Activated naive CD4-positive, alpha-beta T cell treated with Interleukin-2 at 50 U/mL for 16 hours (primary cell): ENCODE measurements around the gene ZNF648.
"Not testable (repeated sequence)": the region's sequence is repeated elsewhere in the genome, so short reads cannot be mapped to it uniquely, and the experiment has no call there.

Source experiments
- DNase-seq: peaks from one replicate; pipeline ENCODE4 v3.0.0-alpha.2; 2020

The ZNF648 gene

DNA sequence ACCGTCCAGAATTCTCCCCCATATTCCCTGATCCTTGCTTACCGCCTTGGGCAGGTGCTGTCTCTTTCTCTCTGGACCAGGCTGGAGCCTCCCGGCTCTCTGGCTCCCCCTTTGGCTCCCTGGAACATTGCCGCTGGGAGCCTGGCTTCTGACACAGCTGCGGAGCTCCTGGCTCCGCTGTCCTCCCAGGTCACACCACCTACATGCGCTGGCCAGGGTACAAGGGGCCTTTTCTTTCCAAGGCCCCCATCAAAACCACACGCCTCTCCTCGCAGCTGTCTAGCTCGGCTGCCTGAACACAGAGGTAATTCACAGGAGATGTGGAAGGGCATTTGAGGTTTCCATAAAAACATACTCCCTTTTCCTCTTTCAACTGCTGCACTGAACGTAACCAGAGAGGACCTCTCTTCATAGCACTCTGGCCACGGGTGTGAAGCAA is 7.5 kb upstream of the ZNF648 start:
- DNase-seq, result peak; percentile 37

DNA sequence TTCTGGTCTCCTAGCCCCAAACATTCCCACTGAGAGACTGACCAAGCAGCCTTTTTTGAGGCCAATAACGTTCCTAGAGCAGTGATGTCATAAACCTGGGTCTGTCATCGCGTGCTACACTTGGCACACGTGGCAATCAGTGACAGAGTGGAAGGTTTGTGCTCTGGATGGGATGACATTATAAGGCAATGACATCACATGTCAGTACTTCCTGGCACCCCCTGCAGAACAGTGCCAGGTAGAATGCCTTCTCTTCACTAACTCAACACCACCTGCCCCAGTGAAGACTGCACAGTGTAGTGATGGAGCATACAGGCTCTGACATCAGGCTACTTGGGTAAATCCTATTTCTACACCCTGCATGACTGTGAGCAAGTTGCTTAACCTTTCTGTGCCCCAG is 5.4 kb upstream of the ZNF648 start:
- DNase-seq, result no peak

DNA sequence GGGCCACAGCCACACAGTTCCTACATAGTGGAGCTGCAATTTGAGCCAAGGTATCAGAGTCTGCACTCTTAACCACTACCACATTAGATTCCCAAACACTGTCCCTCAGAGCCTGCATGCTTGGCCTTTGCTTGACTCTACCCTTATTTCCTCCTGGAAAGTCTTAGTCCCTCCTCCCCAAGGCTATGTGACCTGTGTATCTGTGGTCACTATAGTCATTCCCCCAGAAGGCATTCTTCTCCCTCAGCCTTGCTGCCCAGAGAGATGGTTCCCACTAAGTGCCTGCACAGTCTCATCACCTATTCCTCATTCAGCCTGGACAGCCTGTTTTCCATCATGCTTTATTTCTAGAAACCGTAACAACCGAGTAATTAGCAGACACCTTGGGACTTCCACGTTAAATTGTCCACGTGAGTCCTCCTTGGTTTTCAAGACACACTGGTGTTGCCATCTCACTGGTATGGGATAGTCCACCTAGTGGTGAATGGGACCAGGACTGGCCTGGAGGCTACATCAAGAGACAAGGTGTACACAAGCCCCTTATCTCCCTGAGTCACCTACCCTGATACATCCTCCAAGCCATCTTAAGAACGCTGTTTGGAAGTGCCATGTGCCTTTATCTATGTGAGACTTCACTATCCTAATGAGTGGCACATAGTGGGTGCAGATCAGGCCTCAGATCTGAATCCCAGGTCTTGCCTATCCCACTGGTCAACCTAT is 3.8 kb upstream of the ZNF648 start:
- no peak for DNase-seq

DNA sequence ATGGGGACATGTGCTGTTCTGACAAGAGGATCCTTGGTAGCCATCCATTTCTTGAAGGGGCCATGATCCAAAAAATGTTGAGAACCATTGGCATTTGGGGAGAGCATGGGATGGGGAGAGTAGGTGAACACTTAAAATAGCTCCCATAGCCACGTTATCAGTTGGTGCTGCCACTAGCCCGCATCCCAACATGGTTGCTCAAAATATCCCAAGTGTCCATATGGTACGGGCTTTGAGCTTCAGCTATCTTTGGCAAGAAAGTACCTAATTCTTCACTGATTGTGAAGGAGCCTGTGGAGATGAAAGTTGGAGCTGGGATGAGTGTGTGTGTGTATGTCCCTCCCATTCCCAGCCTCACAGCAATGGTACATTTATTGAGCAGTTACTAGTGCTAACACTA is 3.1 kb upstream of the ZNF648 start:
- DNase-seq, result no peak

DNA sequence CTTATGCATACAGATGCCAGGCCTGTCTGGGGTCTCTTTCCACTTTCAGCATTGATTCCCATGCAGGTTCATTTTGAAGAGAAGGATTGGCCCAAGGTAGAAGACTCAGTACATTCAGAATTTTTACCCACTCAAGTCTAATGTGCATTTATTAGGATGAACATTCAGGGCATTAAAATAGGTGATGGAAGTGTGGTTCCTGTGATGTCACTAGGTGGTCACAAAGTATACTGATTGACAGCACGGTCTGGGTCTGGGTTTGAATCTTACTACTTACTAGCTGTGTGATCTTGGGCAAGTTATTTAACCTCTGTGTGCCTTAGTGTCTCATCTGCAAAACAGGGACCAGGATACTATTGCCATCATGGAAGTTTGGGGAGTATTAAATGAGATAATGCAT is 711 bp upstream of the ZNF648 start:
- DNase-seq, result no peak

DNA sequence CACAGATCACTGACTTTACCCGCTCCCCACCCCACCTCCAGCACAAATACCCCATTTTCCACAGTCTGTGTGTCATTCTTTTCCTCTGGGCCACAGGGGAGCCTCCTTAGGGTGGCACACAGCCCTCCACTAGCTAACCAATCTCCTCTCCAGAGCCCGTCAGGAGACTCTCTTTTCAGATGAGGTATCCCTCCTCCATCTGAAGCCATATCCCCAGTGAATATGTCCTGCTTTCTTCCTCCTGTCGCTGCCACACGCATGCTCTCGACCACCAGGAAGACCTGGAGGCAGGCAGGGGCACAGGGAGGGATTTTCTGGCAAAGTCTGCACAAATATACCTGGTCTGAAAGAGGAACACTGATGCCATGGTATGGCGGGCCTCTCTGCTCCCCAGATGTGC is 635 bp downstream of the ZNF648 start:
- no peak for DNase-seq

DNA sequence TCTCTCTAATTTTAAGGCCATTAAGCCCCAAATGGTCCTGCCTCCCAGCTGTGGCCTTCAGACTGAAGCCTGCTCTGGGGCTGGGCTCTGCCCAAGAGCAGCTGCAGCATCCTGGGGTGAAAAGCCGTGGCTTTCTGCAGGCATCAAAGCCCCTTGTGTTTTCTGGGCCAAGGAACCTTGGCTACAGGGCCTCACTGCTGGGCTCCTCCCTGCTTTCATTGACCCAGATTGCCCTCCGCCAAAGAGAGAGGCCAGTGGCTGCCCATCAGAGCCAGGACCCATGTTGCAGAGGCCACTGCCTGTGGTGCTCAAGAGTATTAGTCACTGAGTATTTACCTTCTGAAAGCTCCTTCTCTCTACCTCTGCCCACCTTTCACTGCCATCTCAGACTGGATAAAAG is 1.6 kb downstream of the ZNF648 start:
- DNase-seq, result no peak

DNA sequence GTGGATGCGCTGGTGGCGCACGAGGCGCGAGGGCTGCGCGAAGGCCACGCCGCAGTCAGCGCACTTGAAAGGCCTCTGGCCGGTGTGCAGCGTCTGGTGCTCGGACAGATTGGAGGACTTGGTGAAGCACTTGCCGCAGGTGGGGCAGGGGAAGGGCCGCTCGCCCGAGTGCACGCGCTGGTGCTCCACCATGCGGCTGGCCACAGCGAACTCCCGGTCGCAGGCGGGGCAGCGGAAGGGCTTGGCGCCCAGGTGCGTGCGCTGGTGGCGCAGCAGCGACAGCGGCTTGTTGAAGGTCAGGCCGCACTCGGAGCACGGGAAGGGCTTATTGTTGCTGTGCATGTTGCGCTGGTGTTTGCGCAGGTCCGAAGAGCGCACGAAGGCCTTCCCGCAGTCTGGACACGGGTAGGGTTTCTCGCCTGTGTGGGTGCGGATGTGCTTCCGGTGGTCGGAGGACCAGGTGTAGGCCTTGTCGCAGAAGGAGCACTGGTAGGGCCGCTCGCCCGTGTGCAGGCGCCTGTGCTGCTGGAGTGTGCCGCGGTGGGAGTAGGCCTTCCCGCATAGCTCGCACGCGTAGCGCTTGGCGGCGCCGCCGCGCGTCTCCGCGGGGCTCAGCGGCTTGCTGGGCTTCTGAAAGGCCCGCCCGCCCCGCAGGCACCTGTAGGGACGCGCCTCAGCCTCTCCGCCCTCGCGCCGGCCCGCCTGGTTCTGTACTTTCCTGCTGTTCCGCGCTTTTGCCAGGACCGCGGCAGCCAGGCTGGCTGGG is 4.7 kb downstream of the ZNF648 start:
- no peak for DNase-seq

DNA sequence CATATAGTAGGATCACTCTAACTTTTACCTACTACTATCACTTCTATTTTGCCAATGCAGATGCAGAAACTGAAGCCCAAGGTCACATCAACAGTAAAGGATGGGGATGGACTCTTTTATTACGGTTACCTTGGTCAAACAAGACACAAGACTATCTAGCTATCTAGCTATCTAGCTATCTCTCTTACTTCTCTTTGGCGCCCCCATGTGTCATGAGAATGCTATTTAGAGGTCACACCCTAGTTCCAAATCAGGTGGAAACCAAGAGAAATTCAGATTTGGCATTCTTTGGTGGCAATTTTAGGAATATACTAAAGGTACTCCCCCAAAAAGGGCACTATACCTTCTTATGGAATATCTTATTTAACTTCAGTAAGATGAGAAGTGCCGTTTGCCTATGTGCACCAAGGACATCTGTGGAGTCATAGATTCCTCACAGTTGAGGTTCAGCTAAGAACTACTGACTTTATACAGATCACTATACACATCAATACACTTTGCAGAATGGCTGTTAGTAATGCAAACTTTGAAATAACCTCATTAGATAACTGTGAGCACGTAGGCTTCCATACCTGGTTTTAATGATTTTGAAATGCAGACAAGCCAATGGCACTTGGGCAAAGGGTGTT is 6.7 kb downstream of the ZNF648 start:
- peak; percentile 49 for DNase-seq

DNA sequence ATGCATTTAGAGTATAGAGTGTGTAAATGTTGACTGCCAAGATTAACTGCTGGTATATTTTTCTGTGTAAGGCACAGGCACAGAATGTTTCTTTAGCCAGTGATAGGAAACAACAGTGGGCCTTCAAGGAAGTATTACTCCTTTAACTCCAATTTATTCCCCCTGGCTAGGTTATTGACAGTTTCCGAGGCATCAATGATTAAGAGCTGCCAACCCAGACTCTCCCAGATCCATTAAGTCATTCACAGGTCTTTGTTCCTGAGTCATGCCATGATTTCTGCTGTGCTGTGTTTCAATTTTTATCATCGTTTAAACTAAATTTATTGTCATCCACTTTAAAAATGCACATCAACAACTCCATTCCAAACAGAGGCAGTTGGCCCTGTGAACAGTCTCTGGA is 9.2 kb downstream of the ZNF648 start:
- DNase-seq, result no peak

DNA sequence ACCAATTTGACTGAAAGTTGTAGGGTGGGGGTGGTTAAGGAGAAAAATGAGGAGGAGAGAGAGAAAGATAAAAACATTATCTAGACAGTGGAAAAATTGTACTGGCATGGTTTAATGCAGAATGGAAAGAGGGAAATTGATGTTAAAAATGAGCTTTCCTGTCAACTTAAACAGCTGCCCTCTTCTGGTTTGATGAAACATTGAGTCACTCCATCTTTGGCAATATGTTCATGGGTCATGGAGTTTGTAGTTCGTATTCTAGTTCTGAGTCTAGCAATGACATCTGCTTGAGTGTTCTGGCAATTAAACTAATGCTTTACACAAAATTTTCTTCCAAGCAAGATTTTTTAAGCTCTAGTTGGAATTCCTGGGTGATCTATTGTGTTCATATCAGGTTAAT is 9.6 kb downstream of the ZNF648 start:
- DNase-seq, result no peak

DNA sequence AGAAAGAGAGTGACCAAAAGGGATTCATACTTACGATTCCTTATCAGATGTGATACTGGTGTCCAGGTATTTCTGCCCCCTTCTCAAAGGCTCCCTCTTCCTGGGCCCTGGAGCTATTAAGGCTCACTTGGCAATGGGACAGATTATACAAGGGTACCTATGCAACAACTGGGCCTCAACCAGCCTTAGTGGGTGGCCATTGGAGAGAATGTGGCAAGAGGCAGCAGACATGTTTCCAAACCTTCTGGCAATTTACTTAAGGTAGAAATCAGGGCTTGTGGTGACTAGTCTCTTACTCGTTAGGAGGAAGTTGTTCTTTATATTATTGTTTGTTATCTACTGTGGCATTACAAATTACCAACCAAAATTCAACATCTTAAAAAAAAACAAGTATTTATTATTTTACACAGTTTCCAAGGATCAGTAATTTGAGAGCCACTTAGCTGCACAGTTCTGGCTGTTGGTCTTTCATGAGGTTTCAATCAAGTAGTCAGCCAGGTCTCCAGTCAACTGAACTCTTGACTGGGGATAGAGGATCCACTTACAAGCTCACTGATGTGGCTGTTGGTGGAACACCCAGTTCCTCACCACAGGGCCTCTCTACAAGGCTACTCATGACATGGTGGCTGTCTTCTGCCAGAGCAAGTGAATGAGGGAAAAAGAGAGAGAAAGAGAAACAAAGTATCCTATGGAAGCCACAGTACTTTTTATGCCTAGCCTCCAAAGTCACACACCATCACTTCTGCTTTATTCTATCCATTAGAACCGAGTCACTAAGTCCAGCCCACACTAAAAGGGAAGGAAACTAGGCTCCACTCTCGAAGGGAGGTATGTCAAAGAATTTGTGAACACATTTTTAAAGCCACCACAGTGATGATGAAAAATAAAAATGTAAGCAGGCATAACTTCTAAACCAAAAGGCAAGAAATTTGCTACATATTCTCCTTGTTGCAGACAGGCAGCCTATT is 10.7 kb downstream of the ZNF648 start:
- DNase-seq, result no peak

DNA sequence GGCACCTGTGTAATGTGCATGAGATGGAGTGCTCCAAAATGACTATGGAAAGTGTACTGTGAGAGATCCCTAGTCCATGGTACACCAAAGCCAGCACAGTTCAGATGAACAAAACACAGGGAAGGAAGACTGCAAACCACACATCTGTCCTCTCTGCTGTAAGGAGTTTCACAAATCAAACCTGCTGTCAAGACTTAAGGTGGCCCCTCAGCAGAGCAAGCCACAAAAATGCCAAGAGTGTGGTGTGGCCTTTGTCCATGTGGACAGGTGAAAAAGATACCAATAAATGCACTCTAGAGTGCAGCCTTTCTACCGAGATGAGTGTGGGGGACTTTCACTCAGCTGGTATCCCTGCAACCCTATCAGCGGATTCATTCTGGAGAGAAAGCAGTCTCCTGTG is 12.9 kb downstream of the ZNF648 start:
- no peak for DNase-seq

DNA sequence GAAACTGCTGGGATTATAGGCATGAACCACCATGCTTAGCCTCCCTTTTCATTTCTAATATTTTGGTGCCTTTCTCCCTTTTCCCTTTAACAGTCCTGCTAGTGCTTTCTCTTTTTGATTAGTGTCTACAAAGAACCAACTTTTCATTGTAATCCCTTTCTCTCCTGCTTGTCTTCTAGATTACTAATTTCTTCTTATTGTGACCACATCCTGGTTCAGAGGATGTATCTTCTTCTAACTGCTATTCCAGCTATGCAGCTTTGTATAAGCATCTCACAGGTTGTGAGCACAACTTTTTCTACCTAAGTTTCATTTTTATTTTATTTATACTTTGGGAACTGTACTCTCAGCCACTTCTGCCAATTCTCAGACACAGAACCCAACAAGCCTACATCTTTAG is 14.7 kb downstream of the ZNF648 start:
- DNase-seq, result no peak

DNA sequence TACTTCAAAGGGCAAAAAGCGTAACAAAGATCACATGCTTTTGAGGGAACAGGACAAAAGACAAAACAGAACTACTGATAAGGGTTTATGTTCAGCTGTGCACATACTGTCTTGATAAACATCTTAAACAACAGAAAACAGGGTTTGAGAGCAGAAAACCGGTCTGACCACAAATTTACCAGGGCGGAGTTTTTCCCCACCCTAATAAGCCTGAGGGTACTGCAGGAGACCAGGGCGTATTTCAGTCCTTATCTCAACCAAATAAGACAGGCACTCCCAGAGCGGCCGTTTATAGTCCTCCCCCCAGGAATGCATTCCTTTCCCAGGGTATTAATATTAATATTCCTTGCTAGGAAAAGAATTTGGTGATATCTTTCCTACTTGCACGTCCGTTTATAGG is 16.0 kb downstream of the ZNF648 start:
- not testable (repeated sequence) for DNase-seq

DNA sequence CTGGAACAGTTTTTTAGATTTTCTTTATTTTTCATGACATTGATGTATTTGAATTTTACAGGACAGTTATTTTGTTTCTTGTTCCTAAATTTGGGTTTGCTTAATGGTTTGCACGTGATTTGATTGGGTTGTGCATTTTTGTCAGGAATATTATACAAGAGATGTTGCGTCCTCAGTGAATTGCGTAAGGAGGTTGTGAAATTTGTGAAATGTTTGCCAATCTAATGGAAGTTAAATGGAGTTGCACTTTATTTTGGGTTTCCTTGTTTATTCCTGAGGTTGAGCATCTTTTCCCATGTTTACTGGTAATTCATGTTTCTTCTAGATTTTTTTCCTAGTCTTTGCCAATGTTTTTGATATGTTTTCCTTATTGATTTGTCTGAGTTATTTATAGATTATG is 19.9 kb downstream of the ZNF648 start:
- no peak for DNase-seq

DNA sequence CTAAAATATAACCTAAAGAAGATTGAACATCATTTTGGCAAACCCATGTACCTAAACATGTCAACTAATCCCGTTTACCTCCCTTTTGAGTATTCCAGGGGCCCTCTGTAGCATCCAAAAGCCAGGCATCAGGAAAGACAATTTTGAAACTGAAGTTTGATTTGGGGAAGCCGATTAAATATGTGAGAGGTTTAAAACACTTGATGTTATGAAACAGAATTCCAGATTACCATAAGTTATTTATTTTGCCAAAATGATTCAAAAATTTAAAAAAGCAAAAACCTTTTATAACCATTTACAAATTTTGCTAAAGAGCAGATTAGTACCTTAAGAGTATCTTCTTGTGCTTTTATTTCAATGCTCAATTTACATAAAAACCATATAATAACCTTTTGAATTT is 23.3 kb downstream of the ZNF648 start:
- DNase-seq, result no peak

DNA sequence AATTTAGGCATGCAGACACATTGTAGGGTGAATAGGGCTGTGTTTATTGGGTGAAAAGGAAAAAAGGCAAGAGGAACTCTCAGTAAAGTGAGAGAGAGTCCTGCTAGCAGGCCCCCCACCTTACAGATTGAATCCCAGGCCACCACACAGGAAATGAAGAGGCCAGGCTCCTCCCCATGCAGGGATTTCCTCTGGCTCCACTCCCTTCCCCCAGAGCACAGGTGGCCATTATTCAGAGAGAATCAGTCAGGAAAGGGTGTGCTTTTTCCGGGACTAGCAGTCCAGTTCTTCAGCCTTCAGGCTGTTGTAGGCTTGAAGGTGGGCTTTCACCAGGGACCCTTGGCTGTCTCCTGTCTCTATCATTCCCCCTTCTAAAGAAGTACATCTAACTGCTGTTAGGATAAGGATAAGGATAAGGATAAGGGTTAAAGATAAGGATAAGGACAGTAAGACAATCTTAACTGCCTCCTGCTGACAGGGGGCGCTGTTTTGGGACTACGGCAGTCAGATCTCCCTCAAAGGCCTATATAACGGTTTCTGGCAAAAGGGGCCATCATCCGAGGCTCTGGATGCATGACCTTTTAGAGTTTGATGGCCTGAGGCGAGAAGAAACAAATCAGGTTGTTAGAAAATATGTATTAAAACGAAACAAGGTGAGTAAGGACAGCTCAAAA is 26.3 kb downstream of the ZNF648 start:
- peak; percentile 10 for DNase-seq

DNA sequence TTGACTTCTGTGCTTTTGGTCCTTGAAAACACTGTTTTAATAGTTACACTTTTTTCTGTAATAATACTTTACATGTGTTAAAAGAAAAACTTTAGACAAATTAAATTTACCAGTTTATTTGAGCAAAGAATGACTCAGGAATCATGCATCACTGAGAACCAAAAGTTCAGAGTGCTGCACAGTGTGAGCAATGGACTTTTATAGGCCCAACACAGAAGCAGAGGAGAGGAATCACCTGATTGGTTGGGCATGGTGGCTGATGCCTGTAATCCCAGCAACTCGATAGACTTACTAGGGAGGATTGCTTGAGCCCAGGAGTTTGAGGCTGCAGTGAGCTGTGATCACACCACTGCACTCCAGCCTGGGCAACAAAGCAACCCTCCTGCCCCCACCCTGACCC is 29.3 kb downstream of the ZNF648 start:
- DNase-seq, result no peak

DNA sequence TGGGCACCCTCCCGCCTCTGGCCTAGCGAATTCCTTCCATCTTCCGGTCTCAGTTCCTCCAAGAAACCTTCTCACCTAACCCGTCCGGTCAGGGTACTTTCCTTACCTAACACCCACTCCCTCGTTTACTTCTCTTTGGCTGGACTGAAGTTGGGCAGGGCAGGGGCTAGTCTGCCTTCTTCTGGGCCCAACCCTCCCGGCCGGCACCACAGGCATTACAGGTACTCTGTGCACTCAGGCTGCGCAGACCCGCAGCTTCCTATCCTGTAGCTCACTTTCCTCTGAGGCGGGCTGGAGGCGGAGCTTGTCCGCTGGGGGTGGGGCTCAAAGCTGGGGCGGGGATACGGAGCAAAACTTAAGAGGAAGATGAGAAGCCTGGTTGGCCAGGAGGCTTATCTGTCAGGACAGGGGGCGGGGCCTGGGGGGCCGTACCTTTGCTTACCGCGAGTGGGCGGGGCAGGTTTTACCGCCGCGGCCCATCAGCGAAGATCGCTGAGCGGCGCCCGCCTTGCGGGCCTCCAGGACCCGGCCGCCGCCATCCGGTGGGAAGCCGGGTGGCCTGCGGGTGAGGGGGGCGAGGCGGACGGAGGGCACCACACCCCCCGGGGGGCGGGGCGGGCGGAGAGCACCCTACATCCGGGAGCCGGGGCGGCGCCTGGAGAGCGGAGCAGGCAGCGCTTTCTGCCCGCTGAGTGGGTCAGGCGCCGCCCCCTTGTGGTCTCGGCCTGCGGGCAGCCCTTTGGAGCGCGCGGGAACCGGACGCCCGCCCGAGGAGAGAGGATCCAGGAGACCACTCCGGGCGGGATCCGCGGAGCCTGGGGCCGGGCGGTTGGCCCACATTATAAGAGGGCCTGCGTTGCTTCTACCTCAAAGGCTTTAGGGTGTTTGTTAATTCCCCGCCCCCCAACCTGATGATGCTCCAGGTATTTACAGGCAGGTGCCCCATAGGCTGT is 31.9 kb downstream of the ZNF648 start:
- DNase-seq, result peak; percentile 98

DNA sequence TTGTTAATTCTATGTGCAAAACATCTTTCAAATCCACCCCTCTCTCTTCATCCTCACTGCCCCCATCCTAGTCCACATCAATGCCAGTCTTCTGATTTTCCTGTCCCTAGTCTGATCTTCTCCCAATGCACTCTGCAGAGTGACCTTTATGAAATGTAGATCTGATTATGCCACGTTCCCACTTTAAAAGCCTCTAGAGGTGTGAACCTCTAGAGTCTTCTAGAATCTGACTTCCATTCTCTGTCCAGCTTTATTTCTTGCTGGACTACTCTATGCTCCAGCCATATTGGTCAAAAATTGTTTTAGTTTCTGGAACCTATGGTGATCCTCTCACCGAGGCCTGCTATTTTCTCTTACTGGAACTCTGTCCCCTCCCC is 32.5 kb downstream of the ZNF648 start:
- DNase-seq, result no peak
